Measurements from ENCODE around the gene CLPX.
"Not testable (repeated sequence)": the region's sequence is repeated elsewhere in the genome, so short reads cannot be mapped to it uniquely, and the experiment has no call there.

The CLPX gene

DNA sequence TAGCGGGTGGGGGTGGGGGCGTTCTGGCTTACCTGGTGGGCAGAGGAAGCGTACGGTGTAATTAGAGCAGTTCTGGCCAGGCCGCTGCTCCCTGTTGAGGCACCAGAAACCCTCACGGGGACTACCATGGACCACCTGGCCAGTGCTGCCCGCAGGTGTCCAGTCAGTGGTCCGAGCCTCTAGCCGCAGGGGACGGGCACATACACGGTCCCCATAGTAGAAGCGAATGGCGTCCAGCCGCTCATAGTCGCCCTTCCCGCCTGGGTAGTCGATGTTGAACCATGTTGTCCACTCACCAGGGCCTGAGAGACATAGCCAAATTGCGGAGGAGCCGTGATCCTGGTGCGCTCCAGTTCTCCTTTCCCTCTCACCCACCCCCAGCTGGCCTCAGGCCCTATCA, 21.6 kb upstream of the CLPX start:
- DNase-seq (ENCODE audit: low spot score), result no peak

DNA sequence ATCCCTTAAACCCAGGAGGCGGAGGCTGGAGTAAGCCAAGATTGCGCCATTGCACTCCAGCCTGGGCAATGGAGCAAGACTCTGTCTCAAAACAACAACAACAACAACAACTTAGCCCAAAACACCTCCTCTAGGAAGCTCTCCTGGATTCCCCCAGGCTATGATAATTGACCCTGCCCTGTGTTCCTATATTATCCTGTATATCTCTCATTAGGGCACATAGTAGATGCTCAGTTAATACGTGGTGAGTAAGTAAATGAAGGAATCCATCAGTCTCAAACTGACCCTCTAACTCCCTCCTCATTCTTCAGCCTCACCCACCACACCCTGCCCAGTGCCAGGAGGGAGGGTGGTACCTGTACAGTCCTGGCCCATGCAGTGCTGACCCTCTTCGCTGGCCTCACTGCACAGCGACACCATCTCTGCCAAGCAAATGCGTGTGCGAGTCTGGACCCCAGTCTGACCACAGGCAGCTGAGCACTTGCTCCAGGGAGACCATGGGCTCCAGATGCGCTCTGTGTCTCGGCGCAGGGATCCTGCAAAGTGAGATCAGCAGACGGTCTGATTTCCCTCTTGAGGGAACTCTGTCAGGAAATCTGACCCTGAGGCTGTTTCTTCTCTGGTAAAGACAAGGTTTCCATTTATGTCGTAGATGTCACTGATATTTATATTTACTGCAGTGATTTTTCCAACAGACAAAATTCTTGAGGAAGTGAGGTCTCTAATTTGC, 20.0 kb upstream of the CLPX start:
- no peak for DNase-seq (ENCODE audit: low spot score)

DNA sequence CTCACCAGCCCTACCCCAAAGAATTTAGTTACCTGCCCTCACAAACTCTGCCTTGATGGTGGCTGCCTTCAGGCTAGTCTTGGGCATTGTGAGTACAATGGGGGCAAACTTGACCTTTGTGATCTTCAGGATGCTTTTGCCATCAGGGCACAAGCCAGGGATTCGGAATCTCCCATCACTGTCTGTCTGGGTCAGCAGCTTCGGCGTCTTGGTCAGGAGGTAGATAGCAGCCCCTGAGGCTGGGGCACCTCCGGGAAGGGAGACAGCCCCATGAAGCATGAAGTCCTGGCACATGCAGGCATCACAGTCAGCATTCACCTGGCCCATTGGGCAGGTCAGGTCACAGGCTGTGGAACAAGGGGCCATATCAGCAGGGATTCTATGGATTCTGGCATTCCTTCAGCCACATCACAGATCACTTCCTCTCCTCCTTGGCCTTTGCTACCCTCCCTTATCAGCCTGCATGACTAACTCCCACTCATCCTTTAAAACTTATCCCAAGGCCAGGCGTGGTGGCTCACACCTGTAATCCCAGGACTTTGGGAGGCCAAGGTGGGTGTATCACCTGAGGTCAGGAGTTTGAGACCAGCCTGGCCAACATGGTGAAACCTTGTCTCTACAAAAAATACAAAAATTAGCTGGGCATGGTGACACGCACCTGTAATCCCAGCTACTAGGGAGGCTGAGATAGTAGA, 19.2 kb upstream of the CLPX start:
- no peak for DNase-seq (ENCODE audit: low spot score)

DNA sequence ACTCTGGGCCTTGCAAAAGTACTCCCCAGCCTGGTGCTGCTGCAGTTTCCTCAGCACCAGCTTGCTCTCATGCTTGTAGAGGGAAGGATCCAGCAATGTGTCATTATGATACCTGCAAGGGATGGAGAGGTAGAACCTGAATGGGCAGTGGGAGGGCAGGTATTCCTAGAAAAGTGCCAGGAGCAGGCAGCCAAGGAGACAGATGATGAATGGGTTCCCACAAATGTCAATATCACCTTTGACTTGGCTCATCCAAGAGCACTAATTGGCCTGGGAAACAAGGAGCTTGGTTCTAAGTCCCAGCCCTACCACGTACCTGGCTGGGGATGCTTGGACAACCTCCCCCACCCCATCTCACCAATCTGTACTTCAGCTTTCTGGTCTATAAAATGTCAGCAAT, 16.8 kb upstream of the CLPX start:
- DNase-seq (ENCODE audit: low spot score), result no peak

DNA sequence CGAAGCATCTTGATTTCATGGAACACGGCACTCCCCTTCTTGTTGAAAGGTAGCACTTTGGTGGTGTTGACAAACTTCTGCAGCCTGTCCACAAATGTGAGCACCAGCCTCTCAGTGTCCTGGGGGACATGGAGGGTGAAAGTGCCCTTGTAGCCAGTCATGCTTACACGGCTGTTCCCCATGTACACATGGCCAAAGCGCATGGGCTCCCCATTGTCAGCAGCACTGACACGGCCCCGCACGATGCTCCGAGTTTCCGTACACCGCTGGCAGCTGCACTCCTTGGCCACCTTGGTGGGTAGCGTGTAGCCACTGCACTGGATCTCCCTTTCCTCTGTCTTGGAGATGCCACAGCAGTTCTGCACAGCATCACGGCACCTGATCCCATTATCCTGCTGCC, 13.4 kb upstream of the CLPX start:
- DNase-seq (ENCODE audit: low spot score), result no peak

DNA sequence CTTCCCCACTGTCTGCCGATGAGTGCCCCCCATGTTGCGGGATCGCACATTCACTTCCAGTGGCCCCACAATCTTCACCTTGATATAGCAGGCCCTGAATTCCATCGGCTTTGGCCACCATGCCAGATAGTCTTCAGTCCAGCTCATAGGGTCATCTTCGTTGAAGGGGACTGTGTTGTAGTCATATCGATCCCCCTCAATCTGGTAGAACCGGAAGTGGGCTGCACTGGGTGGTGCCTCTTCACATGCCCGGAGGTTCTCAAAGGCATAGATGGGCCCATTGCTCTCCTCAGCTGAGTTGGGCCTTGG, 12.1 kb upstream of the CLPX start:
- DNase-seq (ENCODE audit: low spot score), result no peak

DNA sequence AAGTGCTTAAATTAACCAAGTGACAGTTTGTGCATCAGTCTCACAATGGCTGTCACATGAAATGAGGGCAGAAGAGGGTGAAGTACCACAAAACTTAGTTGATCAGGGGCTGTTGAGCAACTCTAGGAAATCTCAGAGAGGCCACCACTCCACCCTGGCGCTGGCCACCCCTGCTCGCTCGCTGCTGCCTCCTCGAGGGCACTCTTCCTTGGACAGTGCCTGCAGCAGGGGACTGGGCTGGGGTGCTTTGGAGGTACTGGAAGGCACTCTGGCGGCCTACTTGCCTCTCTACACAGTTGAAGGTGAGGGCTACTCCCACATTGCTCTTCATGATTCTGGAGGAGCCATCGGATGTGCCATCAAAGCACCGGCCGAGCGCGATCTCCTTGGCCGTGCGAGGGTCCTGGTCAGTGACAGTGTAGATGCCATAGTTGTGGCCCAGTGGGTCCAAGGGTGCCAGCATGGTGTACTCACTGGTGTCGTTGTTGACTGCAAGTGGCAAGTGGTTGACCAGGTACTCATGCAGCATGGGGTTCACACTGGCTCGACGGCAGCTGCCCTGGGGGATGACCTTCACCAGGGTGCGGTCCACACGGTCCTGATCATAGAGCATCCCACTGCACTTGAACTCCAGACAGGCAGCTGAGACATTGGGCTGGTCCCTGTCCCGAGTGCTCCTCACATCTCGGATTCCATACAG, 11.6 kb upstream of the CLPX start:
- no peak for DNase-seq (ENCODE audit: low spot score)

DNA sequence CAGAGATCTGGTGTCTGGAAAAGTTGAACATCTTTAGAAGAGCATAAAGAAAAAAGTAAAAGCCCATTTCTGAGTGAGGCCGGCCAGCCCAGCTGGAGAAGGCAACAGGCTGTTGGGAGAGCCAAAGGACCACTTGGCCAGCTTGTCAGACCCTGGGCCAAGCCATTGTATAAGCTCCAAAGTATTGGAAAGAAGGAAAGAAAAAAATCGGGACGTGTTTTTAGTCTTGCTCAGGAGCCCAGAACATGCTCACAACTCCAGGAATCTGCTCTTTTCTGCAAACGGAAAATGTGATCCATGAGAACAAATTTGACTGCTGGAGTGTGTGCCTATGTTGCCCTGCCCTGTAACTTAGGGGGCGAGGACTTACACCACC, 10.4 kb upstream of the CLPX start:
- DNase-seq (ENCODE audit: low spot score), result no peak

DNA sequence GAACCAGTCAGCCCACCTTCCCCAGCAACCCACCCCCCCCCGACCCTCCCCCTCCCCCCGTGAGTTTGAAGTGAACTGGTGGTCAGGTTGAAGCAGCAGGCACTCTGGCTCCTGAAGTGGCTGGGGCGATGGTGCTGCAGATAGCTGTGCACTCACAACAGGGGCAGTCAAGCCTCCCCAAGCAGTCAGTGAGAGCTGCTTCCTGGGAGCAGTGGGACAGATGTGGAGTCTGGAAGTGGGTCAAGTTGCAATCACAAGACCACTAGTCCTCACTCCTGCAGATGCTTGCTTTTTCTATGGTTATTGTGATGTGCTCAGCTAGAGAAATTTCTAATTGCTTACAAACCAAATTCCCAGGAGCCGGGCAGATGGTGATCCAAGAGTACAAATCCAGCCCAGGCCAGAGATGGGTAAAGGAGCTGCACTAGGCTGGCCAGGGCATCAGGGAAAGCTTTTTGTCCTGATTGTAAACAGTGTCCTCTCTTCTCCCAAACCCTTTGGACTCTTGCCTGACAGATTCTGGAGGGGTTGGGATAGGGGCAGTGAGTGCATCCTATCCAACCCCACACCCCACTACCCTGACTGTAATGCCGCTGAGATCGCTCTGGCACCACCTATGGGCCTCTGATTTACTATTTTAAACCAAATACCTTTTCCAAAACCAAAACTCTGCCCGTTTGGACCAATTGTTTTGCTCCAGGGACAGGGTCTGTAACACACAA, 9.8 kb upstream of the CLPX start:
- DNase-seq (ENCODE audit: low spot score), result no peak

DNA sequence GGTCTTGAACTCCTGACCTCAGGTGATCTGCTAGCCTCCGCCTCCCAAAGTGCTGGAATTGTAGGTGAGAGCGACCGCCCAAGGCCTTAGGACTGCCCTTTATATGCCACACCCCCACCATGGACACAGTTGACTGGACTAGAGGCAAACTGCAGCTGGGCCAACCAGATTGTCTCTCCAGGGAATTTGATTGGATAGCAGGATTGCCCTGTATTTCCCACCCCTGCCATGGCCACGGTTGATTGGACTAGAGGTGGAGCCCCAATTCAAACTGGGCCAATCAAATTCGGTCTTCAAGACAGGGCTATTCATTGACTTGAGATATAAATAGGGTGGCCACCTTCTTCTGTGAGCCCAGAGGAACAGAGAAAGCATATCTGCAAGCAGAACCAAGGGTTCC, 6.9 kb upstream of the CLPX start:
- peak; percentile 34 for DNase-seq (ENCODE audit: low spot score)

DNA sequence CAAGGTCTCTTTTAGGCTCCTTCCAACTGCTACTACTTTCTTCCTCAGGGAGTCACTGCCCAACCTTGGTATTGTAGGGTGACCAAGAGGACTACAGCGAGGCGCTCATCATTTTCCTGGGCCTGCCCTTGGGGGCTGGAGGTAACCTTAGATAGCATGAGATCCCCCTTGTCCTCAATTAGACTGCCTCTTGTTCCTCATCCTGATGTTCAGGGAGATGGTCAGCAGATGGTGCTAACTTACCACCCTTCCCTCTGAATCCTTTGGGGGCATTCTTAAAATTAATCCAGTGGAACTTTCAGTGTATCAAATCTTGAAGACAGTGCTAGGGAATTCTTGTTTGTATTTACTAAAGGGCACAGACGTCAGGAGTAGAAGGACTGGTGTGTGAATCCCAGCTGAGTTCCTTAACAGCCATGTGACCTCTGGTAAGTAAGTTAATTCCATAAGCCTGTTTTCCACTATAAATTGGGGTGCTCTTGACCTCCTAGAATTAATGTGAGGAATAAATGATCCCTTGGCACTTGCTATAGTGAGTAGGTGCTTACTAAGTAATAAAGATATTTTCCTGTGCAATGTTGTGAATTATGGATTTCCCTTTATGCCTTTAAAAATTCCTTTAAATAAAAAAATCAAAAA, 4.1 kb upstream of the CLPX start:
- peak; percentile 60 for DNase-seq (ENCODE audit: low spot score)

DNA sequence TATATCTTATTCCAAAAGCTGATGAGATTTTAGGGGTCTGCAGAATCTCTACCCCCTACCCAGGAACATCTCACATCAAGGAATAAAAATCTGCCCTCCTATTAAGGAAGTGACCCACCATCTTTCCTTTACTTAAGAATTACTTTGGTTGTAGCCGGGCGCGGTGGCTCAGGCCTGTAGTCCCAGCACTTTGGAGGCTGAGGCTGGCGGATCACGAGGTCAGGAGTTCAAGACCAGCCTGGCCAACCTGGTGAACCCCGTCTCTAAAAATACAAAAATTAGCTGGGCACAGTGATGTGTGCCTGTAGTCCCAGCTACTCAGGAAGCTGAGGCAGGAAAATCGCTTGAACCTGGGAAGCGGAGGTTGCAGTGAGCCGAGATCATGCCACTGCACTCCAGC, 3.3 kb upstream of the CLPX start:
- not testable (repeated sequence) for DNase-seq (ENCODE audit: low spot score)

DNA sequence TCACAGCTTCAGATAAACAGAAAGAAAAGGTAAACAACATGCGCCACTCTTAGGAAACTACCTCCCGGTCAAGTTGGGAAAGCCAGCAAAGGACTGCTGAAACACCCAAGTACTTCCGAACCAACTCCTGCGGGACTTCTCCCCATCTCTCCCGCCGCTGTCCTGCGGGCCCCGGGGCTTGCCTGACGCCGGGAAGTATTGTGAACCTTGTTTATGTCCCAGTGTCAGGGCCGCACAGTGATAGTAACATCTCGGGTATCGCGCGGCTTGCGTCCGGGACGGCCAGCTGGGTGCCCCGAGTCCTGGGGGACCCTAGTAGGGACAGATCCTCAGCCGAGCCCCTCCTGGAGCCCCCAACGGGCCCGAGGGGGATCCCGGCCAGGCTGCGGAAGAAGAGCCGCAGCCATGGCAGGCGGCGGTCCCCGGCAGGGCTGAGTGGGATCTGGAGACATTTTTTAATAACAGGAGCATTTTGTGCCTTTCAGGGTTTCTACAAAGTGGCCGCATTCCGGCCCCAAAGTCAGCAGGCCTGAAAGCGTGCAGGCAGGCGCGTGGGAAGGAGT, 756 bp downstream of the CLPX start:
- peak; percentile 57 for DNase-seq (ENCODE audit: low spot score)

DNA sequence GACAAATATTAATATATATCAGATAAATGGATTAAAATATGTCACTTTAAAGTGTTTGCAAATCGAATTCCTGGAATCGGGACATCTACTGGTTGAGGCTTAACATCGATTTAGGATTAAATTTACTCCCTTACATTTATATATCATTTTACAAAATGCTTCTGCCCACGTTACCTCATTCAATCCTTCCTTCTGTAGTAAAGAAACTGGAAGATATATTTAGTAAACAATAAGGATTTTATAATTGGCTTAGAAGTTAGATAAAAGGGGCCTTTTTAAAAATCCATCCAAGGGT, 1.3 kb downstream of the CLPX start:
- no peak for DNase-seq (ENCODE audit: low spot score)

DNA sequence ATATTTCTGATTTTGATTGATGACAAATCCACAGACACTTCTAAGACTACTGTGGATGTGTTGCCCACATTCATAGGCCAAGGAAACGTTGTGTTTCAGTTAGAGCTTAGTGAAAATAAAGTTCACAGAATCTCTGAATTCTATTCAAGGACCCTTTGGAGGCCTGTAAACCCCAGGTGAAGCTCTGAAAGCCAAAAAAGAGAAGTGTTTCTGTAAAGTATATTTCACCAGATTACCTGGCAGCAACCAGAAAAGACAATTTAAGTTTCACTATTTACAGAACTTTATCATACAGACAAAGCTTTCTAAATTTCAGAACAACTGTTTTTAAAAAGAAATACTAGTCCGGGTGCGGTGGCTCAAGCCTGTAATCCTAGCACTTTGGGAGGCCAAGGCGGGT, 2.6 kb downstream of the CLPX start:
- no peak for DNase-seq (ENCODE audit: low spot score)

DNA sequence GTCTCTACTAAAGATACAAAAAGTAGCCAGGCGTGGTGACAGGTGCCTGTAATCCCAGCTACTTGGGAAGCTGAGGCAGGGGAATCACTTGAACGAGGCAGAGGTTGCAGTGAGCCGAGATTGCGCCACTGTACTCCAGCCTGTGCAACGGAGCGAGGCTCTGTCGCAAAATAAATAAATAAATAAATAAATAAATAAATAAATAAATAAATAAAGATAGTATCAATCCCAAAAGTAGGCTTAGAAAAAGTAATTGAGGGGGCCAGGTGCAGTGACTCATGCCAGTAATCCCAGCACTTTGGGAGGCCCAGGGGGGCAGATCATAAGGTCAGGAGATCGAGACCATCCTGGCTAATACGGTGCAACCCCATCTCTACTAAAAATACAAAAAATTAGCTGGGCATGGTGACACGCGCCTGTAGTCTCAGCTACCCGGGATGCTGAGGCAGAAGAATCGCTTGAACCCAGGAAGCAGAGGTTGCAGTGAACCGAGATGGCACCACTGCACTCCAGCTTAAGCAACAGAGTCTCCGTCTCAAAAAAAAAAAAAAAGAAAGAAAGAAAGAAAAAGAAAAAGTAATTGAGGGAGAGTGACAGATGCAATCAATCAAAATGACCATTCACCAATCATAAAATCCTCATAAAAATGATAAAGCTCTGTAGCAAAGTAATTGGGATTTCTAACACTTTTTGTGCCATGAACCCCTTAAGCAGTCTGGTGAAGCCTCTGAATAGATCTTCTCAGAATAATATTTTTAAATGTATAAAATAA, 3.4 kb downstream of the CLPX start:
- not testable (repeated sequence) for DNase-seq (ENCODE audit: low spot score)

DNA sequence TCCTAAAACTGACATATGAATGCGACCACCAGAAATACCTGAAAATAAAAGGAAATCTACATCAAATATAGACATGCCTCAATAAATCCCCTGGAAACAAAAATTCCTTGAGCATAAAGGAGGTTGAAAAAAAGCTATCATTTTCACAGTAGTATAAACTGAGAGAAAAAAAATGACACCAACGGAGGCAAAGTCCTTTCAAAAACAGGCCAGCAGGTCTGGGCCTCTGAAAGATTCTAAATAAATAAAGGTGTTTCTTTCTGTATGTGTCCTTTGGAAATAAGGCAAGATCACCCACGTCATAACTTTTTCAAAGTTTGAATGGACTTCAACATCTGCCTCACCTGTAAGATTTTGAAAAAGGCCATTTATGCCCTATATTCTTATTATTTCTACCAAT, 5.0 kb downstream of the CLPX start:
- no peak for DNase-seq (ENCODE audit: low spot score)

DNA sequence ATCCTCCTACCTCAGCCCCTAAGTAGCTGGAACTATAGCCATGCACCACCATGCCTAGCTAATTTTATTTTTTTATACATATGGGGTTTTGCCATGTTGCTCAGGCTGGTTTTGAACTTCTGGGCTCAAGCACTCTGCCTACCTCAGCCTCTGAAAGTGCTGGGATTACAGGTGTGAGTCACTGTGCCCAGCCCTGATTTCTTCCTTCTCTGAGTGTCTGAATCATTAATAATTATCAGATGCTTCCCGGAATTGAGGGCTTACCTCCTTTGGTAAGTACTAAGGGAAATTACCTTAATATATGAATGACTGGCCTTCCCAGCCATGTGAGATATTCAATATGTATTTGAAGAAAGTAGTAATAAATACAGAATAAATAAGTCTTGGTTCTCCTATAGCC, 7.2 kb downstream of the CLPX start:
- peak; percentile 90 for DNase-seq (ENCODE audit: low spot score)

DNA sequence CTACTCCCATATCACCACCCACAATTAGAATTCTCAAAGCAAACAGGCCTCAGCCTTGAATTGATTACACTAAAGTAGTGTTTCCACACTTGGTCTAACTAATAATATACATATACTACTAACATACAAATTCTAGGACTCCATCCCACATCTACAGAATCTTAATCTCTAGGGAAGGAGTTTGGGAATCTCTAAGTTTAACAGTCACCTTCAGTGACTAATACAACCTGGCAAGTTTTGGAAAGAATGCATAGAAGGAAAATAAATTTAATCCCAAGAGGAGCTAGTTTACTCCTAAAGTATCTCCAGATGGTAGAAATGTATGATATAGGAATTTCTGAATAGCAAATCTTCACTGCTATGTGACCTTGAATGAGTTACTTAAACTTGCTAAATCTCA, 9.1 kb downstream of the CLPX start:
- peak; percentile 12 for DNase-seq (ENCODE audit: low spot score)

DNA sequence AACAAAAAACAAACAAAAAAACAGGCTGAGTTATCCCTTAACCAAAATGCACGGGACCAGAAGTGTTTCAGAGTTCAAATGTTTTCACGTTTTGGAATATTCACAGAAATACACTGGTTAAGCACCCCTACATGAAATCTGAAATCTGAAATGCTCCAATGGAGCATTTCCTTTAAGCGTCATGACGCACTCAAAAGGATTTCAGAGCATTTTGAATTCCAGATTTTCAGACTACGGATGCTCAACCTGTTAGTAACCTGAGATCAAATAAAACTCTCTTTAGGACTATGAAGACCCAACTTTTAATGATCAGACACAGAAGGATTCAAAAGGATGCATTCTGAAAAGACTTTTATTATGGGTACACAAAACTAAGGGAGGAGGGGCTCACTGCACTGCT, 9.6 kb downstream of the CLPX start:
- DNase-seq (ENCODE audit: low spot score), result peak; percentile 79

DNA sequence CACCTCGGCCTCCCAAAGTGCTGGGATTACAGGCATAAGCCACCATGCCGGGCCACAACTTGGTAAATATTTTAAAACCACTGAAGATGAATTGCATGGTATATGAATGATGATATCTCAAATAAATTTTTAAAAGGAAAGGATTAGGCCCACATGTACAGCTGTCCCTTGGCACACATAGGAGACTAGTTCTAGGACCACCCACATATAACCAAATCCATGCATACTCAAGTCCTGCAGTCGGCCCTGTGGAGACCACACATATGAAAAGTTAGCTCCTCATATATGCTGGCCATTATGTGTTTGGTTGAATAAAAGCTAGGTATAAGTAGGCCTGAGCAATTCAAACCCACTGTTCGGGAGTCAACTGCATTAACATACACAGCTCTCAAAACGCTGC, 10.6 kb downstream of the CLPX start:
- DNase-seq (ENCODE audit: low spot score), result no peak

DNA sequence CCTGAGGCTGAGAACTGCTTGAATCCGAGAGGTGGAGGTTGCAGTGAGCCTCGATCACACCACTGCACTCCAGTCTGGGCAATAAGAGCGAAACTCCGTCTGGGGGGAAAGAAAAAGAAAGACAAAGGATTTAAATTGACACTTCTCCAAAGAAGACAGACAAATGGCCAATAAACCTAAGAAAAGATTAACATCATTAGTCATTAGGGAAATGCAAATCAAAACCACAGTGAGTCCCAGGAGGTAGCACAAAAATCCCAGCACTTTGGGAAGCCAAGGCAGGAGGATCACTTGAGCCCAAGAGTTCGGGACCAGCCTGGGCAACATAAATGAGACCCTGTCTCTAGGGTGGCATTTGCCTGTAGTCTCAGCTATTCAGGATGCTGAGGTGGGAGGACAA, 12.6 kb downstream of the CLPX start:
- DNase-seq (ENCODE audit: low spot score), result peak; percentile 58
